ENCODE data around the gene PRKG1.
A peak's percentile ranks its signal among the peaks of the same experiment; 100 is the strongest.

The PRKG1 gene

GRCh38 chr10:51321980-51322379 is 247.7 kb downstream of the PRKG1 start:
- Histone ChIP-seq H3K79me2 (ENCODE audit: control insufficient read depth, insufficient read depth, low read length) (no peaks in the 10 kb centered on the region), H3K36me3 (ENCODE audit: control insufficient read depth, insufficient read depth, low read length) (no peaks in the 10 kb centered on the region), H3K27ac (ENCODE audit: low read depth, low read length) (no peak overlapping the region), H3K79me1 (ENCODE audit: low read length) (no peaks in the 10 kb centered on the region), H2BK5ac (ENCODE audit: low read length) (no peak overlapping the region), H3K4me1 (ENCODE audit: control insufficient read depth, low read depth, low read length) (peaks cover 3% of the 10 kb centered on the region), H3K4me2 (ENCODE audit: low read length) (no peak overlapping the region), H3K4me3 (ENCODE audit: low read length) (no peak overlapping the region), H3K4ac (ENCODE audit: low read depth, low read length) (no peak overlapping the region), H3K23ac (ENCODE audit: low read length) (no peak overlapping the region), H2BK120ac (ENCODE audit: low read depth, low read length) (no peak overlapping the region), H2BK15ac (replicated peaks; ENCODE audit: low read depth) (no peak overlapping the region), H4K5ac (ENCODE audit: low read length) (no peak overlapping the region), H4K8ac (ENCODE audit: low read depth, low read length) (no peak overlapping the region), H3K9ac (ENCODE audit: low read length) (no peak overlapping the region), H3K56ac (ENCODE audit: low read length) (no peak overlapping the region), H2AK5ac (ENCODE audit: low read length) (no peak overlapping the region), H3K18ac (ENCODE audit: low read length) (no peak overlapping the region), H3K27me3 (ENCODE audit: insufficient read depth, low read length, poor library complexity) (no peaks in the 10 kb centered on the region)
- peak; percentile 22 for DNase-seq
- WGBS (ENCODE audit: extremely low coverage, insufficient coverage, low lambda C conversion rate) = no CpG with 5 or more reads among the region's 3 CpGs

GRCh38 chr10:51325649-51326048 is 251.4 kb downstream of the PRKG1 start:
- Histone ChIP-seq H3K4me2 (ENCODE audit: low read length) (no peak overlapping the region), H4K8ac (ENCODE audit: low read depth, low read length) (no peak overlapping the region), H3K79me1 (ENCODE audit: low read length) (no peaks in the 10 kb centered on the region), H2BK5ac (ENCODE audit: low read length) (no peak overlapping the region), H3K9ac (ENCODE audit: low read length) (no peak overlapping the region), H3K27ac (ENCODE audit: low read depth, low read length) (no peak overlapping the region), H3K4ac (ENCODE audit: low read depth, low read length) (no peak overlapping the region), H3K36me3 (ENCODE audit: control insufficient read depth, insufficient read depth, low read length) (no peaks in the 10 kb centered on the region), H3K56ac (ENCODE audit: low read length) (no peak overlapping the region), H2BK120ac (ENCODE audit: low read depth, low read length) (no peak overlapping the region), H4K5ac (ENCODE audit: low read length) (no peak overlapping the region), H3K23ac (ENCODE audit: low read length) (no peak overlapping the region), H3K18ac (ENCODE audit: low read length) (no peak overlapping the region), H3K79me2 (ENCODE audit: control insufficient read depth, insufficient read depth, low read length) (no peaks in the 10 kb centered on the region), H3K27me3 (ENCODE audit: insufficient read depth, low read length, poor library complexity) (no peaks in the 10 kb centered on the region), H2BK15ac (replicated peaks; ENCODE audit: low read depth) (no peak overlapping the region), H3K4me1 (ENCODE audit: control insufficient read depth, low read depth, low read length) (no peaks in the 10 kb centered on the region), H3K4me3 (ENCODE audit: low read length) (no peak overlapping the region), H2AK5ac (ENCODE audit: low read length) (no peak overlapping the region)
- no CpG with 5 or more reads among the region's 2 CpGs for WGBS (ENCODE audit: extremely low coverage, insufficient coverage, low lambda C conversion rate)
- DNase-seq = no peak

GRCh38 chr10:51326174-51326573 is 251.9 kb downstream of the PRKG1 start:
- Histone ChIP-seq H3K23ac (ENCODE audit: low read length) (no peak overlapping the region), H3K4ac (ENCODE audit: low read depth, low read length) (no peak overlapping the region), H4K5ac (ENCODE audit: low read length) (no peak overlapping the region), H2BK120ac (ENCODE audit: low read depth, low read length) (no peak overlapping the region), H3K27ac (ENCODE audit: low read depth, low read length) (no peak overlapping the region), H2AK5ac (ENCODE audit: low read length) (no peak overlapping the region), H2BK15ac (replicated peaks; ENCODE audit: low read depth) (no peak overlapping the region), H3K56ac (ENCODE audit: low read length) (no peak overlapping the region), H3K27me3 (ENCODE audit: insufficient read depth, low read length, poor library complexity) (no peaks in the 10 kb centered on the region), H3K4me2 (ENCODE audit: low read length) (no peak overlapping the region), H3K79me1 (ENCODE audit: low read length) (no peaks in the 10 kb centered on the region), H3K4me3 (ENCODE audit: low read length) (no peak overlapping the region), H4K8ac (ENCODE audit: low read depth, low read length) (no peak overlapping the region), H3K9ac (ENCODE audit: low read length) (no peak overlapping the region), H3K4me1 (ENCODE audit: control insufficient read depth, low read depth, low read length) (no peaks in the 10 kb centered on the region), H3K18ac (ENCODE audit: low read length) (no peak overlapping the region), H3K36me3 (ENCODE audit: control insufficient read depth, insufficient read depth, low read length) (no peaks in the 10 kb centered on the region), H2BK5ac (ENCODE audit: low read length) (no peak overlapping the region), H3K79me2 (ENCODE audit: control insufficient read depth, insufficient read depth, low read length) (no peaks in the 10 kb centered on the region)
- WGBS (ENCODE audit: extremely low coverage, insufficient coverage, low lambda C conversion rate) = no CpG with 5 or more reads among the region's 1 CpG
- no peak for DNase-seq

GRCh38 chr10:51327432-51327831 is 253.1 kb downstream of the PRKG1 start:
- Histone ChIP-seq H3K79me2 (ENCODE audit: control insufficient read depth, insufficient read depth, low read length) (no peaks in the 10 kb centered on the region), H2BK5ac (ENCODE audit: low read length) (no peak overlapping the region), H3K56ac (ENCODE audit: low read length) (no peak overlapping the region), H3K27me3 (ENCODE audit: insufficient read depth, low read length, poor library complexity) (no peaks in the 10 kb centered on the region), H3K9ac (ENCODE audit: low read length) (no peak overlapping the region), H3K4me2 (ENCODE audit: low read length) (no peak overlapping the region), H4K5ac (ENCODE audit: low read length) (no peak overlapping the region), H2BK120ac (ENCODE audit: low read depth, low read length) (no peak overlapping the region), H3K4me1 (ENCODE audit: control insufficient read depth, low read depth, low read length) (no peaks in the 10 kb centered on the region), H3K23ac (ENCODE audit: low read length) (no peak overlapping the region), H3K4me3 (ENCODE audit: low read length) (no peak overlapping the region), H3K18ac (ENCODE audit: low read length) (no peak overlapping the region), H3K4ac (ENCODE audit: low read depth, low read length) (no peak overlapping the region), H3K79me1 (ENCODE audit: low read length) (no peaks in the 10 kb centered on the region), H3K27ac (ENCODE audit: low read depth, low read length) (no peak overlapping the region), H2AK5ac (ENCODE audit: low read length) (no peak overlapping the region), H4K8ac (ENCODE audit: low read depth, low read length) (no peak overlapping the region), H2BK15ac (replicated peaks; ENCODE audit: low read depth) (no peak overlapping the region), H3K36me3 (ENCODE audit: control insufficient read depth, insufficient read depth, low read length) (no peaks in the 10 kb centered on the region)
- no CpG with 5 or more reads among the region's 1 CpG for WGBS (ENCODE audit: extremely low coverage, insufficient coverage, low lambda C conversion rate)
- DNase-seq = no peak

GRCh38 chr10:51340366-51340765 is 266.1 kb downstream of the PRKG1 start:
- Histone ChIP-seq H3K4ac (ENCODE audit: low read depth, low read length) (no peak overlapping the region), H2BK15ac (replicated peaks; ENCODE audit: low read depth) (no peak overlapping the region), H3K36me3 (ENCODE audit: control insufficient read depth, insufficient read depth, low read length) (no peaks in the 10 kb centered on the region), H3K4me3 (ENCODE audit: low read length) (no peak overlapping the region), H3K27ac (ENCODE audit: low read depth, low read length) (no peak overlapping the region), H3K4me2 (ENCODE audit: low read length) (no peak overlapping the region), H3K9ac (ENCODE audit: low read length) (no peak overlapping the region), H3K79me1 (ENCODE audit: low read length) (no peaks in the 10 kb centered on the region), H2BK5ac (ENCODE audit: low read length) (no peak overlapping the region), H3K23ac (ENCODE audit: low read length) (no peak overlapping the region), H3K18ac (ENCODE audit: low read length) (no peak overlapping the region), H3K79me2 (ENCODE audit: control insufficient read depth, insufficient read depth, low read length) (no peaks in the 10 kb centered on the region), H4K5ac (ENCODE audit: low read length) (no peak overlapping the region), H4K8ac (ENCODE audit: low read depth, low read length) (no peak overlapping the region), H2AK5ac (ENCODE audit: low read length) (no peak overlapping the region), H3K27me3 (ENCODE audit: insufficient read depth, low read length, poor library complexity) (no peaks in the 10 kb centered on the region), H2BK120ac (ENCODE audit: low read depth, low read length) (no peak overlapping the region), H3K4me1 (ENCODE audit: control insufficient read depth, low read depth, low read length) (no peaks in the 10 kb centered on the region), H3K56ac (ENCODE audit: low read length) (no peak overlapping the region)
- DNase-seq = no peak
- WGBS (ENCODE audit: extremely low coverage, insufficient coverage, low lambda C conversion rate) = no CpG with 5 or more reads among the region's 1 CpG

GRCh38 chr10:51340845-51341610 is 266.7 kb downstream of the PRKG1 start:
- H2BK120ac ChIP-seq (ENCODE audit: low read depth, low read length) = no peak overlapping the region
- H3K27me3 ChIP-seq (ENCODE audit: insufficient read depth, low read length, poor library complexity) = no peaks in the 10 kb centered on the region
- H4K8ac ChIP-seq (ENCODE audit: low read depth, low read length) = no peak overlapping the region
- no peaks in the 10 kb centered on the region for H3K79me1 ChIP-seq (ENCODE audit: low read length)
- H3K23ac ChIP-seq (ENCODE audit: low read length) = no peak overlapping the region
- no peak overlapping the region for H2BK15ac ChIP-seq (replicated peaks; ENCODE audit: low read depth)
- no peak overlapping the region for H3K4ac ChIP-seq (ENCODE audit: low read depth, low read length)
- H3K36me3 ChIP-seq (ENCODE audit: control insufficient read depth, insufficient read depth, low read length) = no peaks in the 10 kb centered on the region
- no peak overlapping the region for H3K9ac ChIP-seq (ENCODE audit: low read length)
- DNase-seq = no peak
- H3K56ac ChIP-seq (ENCODE audit: low read length) = no peak overlapping the region
- no peaks in the 10 kb centered on the region for H3K4me1 ChIP-seq (ENCODE audit: control insufficient read depth, low read depth, low read length)
- no CpG with 5 or more reads among the region's 4 CpGs for WGBS (ENCODE audit: extremely low coverage, insufficient coverage, low lambda C conversion rate)
- H2BK5ac ChIP-seq (ENCODE audit: low read length) = no peak overlapping the region
- no peak overlapping the region for H3K4me2 ChIP-seq (ENCODE audit: low read length)
- no peak overlapping the region for H2AK5ac ChIP-seq (ENCODE audit: low read length)
- H4K5ac ChIP-seq (ENCODE audit: low read length) = no peak overlapping the region
- H3K27ac ChIP-seq (ENCODE audit: low read depth, low read length) = no peak overlapping the region
- no peaks in the 10 kb centered on the region for H3K79me2 ChIP-seq (ENCODE audit: control insufficient read depth, insufficient read depth, low read length)
- no peak overlapping the region for H3K18ac ChIP-seq (ENCODE audit: low read length)
- no peak overlapping the region for H3K4me3 ChIP-seq (ENCODE audit: low read length)
